Stimulated activated CD4-positive, alpha-beta T cell treated with anti-CD3 and anti-CD28 coated beads, Interleukin-1b, Interleukin-23, amount 100 ng/mL, for 48 hours (primary cell): ENCODE measurements around the gene GARIN3.
"Not testable (repeated sequence)": the region's sequence is repeated elsewhere in the genome, so short reads cannot be mapped to it uniquely, and the experiment has no call there.

ENCODE experiments used
- DNase-seq: peaks from one replicate; pipeline ENCODE4 v3.0.0-alpha.2; 2020

Gene GARIN3

DNA sequence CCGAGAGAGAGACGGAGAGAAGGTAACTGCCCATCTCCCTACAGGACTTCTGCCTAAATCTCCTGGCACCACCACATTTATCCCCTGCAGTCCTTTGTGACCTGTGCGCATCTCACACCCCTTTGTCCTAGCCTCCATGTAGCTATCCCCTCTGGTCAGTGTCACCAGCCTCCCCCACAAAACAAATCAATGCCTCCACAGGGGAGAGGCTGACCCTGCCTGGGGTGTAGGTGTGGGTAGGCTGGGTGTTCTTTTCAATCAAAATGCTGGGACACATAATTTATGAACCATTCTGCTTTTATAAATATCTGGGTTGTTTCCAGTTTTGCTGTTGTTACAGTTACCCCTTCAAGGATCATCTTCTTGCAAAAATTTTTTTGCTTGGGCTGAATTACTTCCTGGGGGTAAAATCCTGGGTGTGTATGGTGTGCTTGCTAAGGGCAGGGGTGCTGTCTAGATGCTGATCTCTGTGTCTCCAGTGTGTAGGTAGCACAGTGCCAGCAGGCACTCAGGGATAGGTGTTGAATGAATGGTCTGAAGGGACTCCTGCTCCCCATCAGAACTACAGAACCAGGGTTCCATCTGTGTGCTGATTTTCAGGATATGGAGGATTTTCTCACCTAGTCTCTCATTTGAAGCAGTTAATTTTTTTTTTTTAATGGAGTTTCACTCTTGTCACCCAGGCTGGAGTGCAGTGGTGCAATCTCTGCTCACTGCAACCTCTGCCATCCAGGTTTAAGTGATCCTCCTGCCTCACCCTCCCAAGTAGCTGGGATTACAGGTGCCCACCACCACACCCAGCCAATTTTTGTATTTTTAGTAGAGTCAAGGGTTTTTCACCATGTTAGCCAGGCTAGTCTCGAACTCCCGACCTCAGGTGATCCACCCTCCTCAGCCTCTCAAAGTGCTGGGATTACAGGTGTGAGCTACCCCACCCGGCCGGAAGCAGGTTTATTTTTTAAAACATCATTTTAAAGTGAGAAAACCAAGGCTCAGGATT is at the start of gene GARIN3:
Gene GARIN3 (minus strand): TSS at position 51 of the 1,000 bp plus-strand sequence. CDS start 96 bp downstream, outside the sequence.
- no peak for DNase-seq

DNA sequence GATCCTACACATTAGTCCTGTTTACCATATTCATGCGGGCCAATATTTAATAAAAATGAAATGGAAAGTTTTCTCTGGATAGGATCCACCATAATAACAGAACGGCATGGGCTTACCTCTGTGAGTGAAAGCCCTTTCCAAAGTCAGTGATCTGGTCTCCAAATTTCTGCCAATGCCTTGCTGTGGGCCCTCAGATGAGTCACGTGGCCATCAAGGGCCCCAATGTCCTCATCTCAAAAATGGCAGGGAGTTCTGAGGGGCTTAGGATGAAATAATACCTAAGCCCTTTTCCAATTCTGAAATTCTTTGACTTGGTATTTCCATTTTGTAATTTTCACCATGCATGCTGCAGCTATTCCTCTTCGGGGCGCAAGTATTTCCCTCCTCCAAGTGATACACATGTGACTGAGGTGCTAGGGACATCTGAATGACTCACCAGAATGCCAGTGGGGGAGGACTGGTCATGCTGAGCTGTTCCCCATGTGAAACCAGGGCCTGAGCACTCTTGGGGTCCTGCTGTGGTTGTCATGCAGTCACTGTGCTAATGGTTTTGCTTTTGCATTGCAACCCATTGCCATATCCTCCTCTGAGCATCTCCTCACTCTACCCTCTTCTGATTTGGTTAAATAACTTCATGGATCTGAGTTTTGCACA is 49.6 kb upstream of the GARIN3 start:
- DNase-seq, result no peak

DNA sequence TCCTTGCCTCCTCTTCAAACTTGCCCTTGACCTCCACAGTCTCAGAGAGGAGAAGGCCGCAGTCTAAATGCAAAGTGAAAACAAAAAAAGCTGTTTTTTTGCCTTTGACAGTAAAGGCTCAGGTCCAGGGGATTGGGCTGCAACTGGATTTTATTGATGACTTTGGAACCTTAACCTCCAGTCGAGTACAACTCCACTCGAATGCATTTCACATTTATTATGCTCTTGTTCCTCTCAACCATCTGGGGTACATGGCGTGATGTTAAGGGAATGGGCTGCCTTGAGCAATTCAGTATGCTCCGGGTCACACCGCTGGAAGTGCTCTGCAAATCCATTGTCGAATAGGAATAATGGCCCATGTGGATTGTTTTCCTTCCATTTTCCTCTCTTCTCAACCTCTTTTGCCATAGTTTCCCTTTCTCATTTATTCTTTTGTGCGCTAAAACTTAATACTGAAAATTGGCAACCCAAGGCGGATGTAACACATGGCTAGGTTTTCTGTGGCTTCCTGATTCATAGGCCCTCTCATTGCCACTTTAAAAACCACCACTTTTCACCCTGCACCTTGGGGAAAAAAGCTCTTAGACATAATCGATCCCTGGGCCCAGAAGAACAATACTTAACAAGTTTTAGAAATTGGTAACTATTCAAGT is 48.9 kb upstream of the GARIN3 start:
- no peak for DNase-seq

DNA sequence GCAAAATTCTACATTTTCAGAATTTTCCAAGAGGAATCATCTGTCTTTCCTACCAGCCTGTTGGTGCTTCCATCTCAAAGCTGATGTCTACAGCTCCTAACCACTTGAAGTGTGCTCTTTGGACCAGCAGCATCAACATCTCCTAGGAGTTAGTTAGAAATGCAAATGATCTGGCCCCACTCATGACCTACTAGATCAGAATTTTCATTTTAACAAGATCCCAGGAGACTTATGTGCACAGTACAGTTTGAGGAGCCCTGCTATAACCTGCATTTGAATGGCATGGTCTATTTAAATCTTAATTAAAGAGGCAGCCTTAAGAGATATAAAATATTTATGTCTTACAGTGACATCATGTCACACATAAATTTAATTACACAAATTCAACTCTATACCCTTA is 48.4 kb upstream of the GARIN3 start:
- no peak for DNase-seq

DNA sequence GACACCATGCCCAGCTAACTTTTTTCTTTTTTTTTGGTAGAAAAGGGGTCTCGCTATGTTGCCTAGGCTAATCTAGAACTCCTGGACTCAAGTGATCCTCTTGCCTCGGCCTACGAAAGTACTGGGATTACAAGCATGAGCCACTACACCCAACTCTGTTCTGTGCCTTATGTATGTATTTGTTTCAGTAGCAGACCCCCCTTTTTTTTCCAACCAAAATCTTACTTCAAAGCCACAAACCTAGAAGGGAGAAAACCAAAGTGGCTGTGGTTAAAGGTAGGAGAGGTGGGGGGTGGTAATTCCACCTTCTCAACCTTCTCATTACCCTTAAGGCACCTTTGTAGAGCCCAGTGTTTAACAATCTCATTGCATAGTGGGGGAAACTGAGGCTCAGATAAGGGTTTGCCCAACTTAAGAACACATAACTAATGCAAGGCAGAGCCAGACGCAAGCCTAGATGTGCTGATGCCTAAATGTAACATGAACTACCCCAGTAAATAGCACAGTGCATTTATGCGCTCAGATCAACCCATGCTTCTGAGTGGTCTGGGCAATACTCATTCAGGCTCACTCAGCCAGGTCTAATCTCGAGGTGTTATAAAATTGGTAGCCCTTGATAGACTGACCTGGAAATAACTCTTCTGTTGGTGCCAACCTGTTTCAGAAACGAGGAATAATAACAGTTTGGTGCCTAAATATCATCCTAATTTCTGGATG is 47.6 kb upstream of the GARIN3 start:
- no peak for DNase-seq

DNA sequence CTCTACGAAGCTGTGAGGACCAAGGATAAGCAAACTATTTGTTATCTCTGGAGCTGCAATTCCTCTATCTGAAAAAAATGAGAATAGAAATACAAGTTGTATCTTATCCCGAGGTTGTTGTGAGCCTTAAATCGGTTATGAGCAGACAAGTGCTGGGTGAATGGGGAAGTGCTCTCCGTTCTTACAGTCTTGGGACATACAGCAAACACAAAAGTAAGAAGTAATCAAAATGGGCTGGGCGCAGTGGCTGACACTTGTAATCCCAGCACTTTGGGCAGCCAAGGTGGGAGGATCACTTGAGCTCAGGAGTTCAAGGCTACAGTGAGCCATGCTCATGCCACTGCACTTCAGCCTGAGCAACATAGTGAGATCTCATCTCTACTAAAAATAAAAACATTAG is 46.2 kb upstream of the GARIN3 start:
- DNase-seq, result no peak

DNA sequence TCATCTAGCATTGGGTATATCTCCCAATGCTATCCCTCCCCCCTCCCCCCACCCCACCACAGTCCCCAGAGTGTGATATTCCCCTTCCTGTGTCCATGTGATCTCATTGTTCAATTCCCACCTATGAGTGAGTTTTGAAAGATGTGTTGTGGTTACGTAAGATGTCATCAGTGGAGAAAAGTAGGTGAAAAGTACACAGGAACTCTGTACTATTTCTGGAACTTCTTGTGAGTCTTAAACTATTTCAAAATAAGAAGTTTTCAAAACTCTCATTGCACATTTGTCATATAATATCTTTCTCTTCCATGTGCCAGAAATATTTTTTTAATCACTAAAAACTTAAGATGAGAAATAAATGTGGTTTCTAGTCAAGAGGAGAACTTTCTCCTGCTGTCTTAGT is 44.6 kb upstream of the GARIN3 start:
- not testable (repeated sequence) for DNase-seq

DNA sequence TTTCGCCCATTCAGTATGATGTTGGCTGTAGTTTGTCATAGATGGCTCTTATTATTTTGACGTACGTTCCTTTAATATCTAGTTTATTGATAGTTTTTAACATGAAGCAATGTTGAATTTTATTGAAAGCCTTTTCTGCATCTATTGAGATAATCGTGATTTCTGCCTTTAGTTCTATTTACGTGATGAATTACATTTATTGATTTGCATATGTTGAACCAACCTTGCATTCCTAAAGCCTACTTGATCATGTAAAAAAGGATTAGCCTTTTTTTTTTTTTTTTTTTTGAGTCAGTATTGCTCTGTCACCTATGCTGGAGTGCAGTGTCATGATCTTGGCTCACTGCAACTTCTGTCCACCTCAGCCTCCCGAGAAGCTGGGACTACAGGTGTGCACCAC is 39.6 kb upstream of the GARIN3 start:
- no peak for DNase-seq

DNA sequence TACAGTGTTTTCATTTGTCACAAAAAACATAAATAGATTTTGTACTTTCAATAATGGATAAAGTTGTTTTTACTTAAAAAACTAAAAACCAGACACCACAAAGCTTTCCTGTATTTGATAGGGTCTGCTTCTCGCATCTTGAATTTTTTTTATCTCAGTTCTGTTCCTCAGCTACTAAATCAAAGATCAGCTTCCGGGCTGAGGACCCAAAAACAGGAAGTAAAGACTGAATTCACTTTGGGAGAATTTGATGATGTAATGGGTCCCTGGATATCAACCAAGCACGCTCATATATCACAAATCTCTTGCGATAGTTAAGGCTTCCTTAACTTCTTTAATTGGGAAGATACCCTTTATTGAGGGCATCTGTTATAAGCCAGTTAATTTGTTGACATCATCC is 38.7 kb upstream of the GARIN3 start:
- no peak for DNase-seq

DNA sequence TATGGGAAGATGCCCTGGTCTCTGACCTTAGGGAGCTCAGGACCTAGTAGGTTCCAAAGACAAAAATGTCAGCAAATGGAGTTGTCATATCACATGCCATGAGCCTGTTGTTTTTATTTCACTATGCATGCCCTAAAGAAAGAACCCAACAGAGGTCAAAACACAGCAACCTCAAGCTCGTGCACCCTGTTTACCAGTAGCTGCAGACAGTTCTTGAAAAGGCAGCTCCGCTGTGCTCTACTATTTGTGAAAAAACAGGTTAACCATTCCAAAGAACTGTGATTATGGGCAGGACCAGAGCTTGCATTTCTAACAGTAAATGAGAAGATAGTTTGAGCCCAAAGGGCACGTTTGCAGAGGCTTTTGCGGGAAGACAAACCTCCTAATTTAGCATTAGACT is 37.4 kb upstream of the GARIN3 start:
- no peak for DNase-seq

DNA sequence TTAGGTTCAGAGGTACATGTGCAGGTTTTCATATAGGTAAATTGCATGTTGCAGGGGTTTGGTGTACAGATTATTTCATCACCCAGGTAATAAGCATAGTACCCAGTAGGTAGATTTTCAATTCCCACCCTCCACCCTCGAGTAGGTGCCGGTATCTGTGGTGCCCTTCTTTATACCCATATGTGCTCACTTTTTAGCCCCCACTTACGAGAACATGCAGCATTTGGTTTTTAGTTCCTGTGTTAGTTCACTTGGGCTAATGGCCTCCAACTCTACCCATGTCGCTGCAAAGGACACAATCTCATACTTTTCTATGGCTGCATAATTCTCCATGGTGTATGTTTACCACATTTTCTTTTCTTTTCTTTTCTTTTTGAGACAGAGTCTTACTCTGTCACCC is 35.8 kb upstream of the GARIN3 start:
- DNase-seq, result no peak

DNA sequence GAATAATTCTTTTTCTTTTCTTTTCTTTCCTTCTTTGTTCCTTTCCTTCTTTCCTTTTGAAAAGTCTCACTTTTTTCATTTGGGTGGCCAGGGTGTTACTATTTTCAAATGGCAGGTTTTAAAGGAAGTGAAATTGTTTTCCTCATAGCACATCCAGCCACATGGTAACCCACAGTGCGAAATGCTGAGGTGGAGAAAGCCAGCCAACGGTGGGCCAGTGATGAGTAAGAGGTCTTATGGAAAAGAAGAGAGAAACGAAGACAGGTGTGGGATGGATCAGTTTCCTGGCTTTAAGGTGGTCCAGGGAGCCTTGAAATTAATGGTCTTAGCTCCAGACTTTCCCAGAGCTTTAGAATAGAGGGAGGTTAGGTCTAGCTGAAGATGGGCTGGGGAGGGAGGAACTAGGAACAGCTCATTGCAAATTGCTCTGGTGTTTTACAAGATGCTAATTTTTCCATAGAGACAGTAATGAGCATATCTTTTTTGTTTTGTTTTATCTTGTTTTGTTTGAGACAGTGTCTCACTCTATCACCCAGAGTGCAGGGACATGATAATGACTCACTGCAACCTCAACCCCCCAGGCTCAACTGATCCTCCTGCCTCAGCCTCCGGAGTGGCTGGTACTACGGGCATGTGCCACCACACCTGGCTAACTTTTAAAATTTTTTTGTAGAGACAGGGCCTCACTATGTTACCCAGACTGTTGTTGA is 32.4 kb upstream of the GARIN3 start:
- peak; percentile 75 for DNase-seq

DNA sequence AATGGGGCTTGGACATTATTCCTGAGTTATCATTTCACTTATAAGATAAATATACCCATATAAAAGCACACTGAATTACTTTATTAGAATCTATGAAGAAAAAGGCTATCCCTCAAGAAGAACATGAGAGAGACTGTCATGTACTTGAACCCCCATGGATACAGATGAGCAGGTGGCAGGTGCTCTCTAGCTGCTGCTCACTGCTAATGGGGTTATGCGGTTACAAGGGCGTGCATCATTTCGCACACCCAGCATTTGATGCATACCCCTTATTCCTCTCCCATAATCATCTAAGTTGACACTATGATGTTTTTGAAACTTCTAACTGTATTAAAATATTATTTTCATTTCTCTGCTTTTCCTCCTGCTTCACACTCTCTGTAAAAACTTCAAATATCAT is 31.0 kb upstream of the GARIN3 start:
- DNase-seq, result no peak

DNA sequence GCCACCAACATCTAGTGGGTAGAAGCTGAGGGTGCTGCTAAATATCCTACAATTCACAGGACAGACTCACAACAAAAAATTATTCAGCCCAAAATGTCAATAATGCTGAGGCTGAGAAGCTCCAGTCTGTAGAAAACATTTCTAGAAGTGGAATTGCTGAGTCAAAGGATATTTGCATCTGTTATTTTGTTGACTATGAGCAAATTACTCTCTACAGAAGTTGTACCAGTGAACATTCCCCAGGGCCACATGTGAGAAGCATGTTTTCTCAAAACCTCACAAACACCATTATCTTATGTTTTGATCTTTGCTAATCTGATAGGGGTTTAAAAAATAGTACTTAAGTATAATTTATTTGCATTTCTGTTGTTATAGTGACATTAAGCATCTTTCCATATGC is 30.0 kb upstream of the GARIN3 start:
- no peak for DNase-seq

DNA sequence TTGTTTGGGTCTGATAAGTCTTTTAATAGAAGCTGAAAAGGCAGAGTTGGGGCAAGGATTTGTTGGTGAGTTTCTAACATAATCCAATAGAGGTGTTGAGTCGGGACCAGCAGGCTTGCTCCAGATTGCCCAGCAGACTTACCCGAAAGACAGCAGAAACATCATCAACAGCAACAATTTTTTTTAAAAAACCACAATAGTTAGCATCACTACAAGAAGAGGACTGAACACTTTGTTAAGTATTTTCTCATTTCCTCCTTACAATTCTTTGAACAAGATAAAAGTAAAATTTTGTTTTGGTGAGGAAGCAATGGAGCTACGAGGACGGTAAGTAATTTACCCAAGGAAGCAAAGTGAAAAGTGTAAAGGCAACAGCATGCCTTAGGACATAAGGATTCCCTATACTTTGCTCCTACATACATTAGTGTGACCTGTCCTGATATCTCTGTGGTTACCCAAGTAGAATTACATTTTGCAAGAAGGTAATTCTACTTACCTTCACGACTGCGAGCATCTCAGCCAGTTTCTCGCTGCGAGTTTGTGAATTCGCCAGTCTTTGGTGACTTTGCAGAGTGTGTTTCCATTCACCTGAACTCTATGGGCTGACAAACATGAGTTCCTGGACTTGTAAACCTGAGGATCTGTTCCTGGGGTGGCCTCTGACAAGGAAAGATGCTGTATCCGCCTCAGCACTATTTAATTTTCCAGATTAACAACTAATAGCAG is 27.8 kb upstream of the GARIN3 start:
- no peak for DNase-seq

DNA sequence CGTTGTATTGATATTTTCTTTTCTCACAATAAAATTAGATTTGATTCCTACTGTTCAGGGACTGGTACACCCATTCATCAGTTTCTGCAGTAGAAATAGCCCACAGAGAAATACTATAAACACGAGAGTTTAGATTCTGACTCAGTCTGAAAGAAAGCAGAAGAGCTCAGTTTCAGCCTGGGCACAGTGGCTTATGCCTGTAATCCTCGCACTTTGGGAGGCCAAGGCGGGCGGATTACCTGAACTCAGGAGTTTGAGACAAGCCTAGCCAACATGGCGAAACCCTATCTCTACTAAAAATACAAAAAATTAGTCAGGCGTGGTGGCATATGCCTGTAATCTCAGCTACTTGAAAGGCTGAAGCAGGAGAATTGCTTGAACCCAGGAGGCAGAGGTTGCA is 23.2 kb upstream of the GARIN3 start:
- DNase-seq, result peak; percentile 65

DNA sequence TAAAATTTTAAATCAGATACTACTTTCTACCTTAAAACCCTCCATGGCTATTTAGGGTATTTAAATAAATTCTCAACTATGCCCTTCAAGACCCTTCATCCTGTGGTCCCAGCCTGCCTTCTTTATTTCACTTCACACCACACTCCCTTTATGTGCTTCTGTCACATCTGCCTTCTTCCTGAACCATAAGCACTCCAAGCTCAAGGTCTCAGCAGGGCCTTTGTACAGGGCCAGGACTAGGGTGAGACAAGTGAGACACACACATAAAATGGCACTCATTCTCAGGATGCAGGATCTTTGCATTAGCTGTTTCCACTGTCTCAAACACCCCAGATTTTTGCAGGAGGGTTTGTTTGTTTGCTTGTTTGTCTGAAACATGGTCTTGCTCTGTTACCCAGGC is 22.2 kb upstream of the GARIN3 start:
- DNase-seq, result no peak

DNA sequence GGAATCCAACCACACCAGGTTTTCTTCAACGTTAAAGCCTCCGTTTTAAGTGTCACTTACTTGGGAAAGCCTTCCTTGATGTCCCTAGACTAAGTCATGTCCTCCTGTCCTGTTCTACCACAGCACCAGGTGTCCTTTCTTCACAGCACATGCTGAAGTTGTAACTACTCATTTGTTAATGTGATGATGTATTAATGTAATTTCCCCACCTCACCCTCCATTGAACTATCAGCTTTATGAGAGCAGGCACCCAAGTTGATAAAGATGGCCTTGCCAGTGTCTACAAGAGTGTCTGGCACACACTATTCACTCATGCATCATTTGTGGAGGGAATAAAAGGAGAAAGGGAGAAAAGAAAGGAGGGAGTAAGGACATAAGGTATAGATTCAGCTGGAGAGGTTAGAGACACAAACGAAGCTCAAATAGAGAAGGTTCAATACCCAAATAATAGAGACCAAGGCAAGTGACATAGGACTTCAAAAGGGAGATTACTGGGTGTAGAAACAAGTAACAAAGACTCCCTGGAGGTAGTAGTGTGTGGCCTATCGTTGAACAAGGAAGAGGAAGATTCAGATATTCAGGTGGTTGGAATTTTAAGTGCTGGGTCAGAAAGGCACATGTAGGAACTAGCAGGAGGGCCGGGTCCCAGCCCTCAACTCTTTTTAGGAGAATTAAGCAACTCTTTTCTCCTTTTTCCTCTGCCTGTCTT is 21.1 kb upstream of the GARIN3 start:
- no peak for DNase-seq

DNA sequence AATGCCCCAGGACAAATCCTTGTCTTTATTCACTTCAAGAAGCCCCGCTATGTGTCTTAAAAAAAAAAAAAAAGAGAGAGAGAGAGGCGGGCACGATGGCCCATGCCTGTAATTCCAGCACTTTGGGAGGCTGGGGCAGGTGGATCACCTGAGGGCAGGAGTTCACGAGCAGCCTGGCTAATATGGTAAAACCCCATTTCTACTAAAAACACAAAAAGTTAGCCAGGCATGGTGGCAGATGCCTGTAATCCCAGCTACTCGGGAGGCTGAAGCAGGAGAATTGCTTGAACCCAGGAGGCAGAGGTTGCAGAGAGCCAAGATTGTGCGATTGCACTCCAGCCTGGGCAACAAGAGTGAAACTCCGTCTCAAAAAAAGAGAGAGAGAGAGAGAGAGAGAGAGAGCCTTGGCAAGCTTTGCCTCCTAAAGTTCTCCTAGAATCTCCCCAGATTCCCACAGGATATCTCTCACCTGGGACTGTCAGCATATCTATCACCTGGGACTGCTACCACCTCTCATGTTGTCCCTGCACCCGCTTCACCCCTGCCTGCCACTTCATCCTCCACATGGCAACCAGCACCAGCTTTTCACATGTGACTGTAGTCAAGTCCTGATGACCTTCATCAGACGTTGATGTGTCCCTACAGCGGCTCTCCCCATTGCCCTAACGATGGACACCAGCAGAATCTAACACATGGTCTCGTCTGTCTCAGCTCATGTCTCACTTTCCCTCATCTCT is 20.4 kb upstream of the GARIN3 start:
- DNase-seq, result peak; percentile 43

DNA sequence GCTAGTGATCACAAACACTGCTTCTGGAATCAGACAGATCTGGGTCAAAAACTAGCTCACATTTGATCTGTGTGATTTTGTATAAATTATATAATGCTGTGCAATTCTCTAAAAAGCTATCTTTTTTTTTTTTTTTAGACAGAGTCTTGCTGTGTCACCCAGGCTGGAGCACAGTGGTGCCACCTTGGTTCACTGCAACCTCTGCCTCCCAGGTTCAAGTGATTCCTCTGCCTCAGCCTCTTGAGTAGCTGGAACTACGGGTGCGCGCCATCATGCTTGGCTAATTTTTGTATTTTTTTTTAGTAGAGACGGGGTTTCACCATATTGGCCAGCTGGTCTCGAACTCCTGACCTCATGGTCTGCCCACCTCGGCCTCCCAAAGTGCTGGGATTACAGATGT is 19.1 kb upstream of the GARIN3 start:
- not testable (repeated sequence) for DNase-seq
